Kidney tubule cell (primary cell): ENCODE data around the gene RNASE3.
"Not testable (repeated sequence)": the region's sequence is repeated elsewhere in the genome, so short reads cannot be mapped to it uniquely, and the experiment has no call there.

ENCODE experiments used
- DNase-seq: peaks from one replicate; pipeline ENCODE4 v3.0.0-alpha.2; 2018; ENCODE audit warnings: low spot score

Gene RNASE3

GRCh38 chr14:20919038-20919756 lies 28.0 kb downstream of the RNASE3 start:
- not testable (repeated sequence) for DNase-seq

GRCh38 chr14:20923766-20924297 lies 32.6 kb downstream of the RNASE3 start:
- not testable (repeated sequence) for DNase-seq

GRCh38 chr14:20934148-20934762 lies 43.1 kb downstream of the RNASE3 start:
- peak; percentile 14 for DNase-seq

- DNase-seq: no peak
These were observed 44.3 kb downstream of the RNASE3 start for GRCh38 chr14:20935303-20935984.
